GM18505 (cell line): ENCODE data around the gene GPR63.

Experiments
- ATAC-seq: cut with Tn5 transposase; IDR thresholded peaks from one replicate; pipeline ENCODE4 v1.9.1; 2021; ENCODE audit not compliant: unreplicated experiment
- POLR2A ChIP-seq: IDR thresholded peaks from 4 replicates; pipeline ENCODE4 v1.6.1; 2011; ENCODE audit warnings: borderline replicate concordance; ENCODE audit not compliant: insufficient read depth, insufficient read length; ENCODE audit errors: extremely low read depth

Gene GPR63

GRCh38 chr6:96755096-96755495 lies 82.2 kb downstream of the GPR63 start:
- TF ChIP-seq POLR2A: no peak
- no peak for ATAC-seq

- TF ChIP-seq POLR2A: no peak
- no peak for ATAC-seq
These were observed 87.4 kb downstream of the GPR63 start for GRCh38 chr6:96749891-96750290.
